SK-N-SH (cell line): ENCODE data around the gene ZFP62. TPM values are rescaled to one million over a fixed set of nuclear protein-coding genes. Genes with fewer than 3 reads are reported as not detected.

Source experiments
- CTCF ChIA-PET: fragments of 300-600, 350-600 bp; formaldehyde crosslinking; extraction: SDS; loops from one replicate; lab custom pipeline; 2021; lab: Yijun Ruan, JAX
- POLR2A ChIA-PET: fragments of 350-600 bp; sonication (Branson Sonifier 250); formaldehyde crosslinking; extraction: SDS; loops from one replicate; lab custom pipeline; 2020; ENCODE audit warnings: antibody characterized with exemption, inconsistent platforms; lab: Yijun Ruan, JAX
- DNase-seq: peaks from one replicate; pipeline ENCODE4 v3.0.0; 2012
- H2AFZ ChIP-seq: fragments of 200-600 bp; sonication (generic); 2 replicates; pipeline ENCODE4 v1.8.1; 2016; ENCODE audit warnings: antibody characterized with exemption, mild to moderate bottlenecking, low read depth
- H3F3A ChIP-seq: fragments of 200-600 bp; sonication (generic); replicated peaks from 2 replicates; pipeline ENCODE3; 2016; ENCODE audit warnings: antibody characterized with exemption, mild to moderate bottlenecking; ENCODE audit not compliant: insufficient read depth
- H3K27ac ChIP-seq, 2 experiments: fragments of 200-500 bp in 1 of 2; fragments of 200-600 bp in 1 of 2; sonication (Bioruptor generic) in 1 of 2; sonication (generic), shearing (Covaris generic) in 1 of 2; 2 replicates each; pipeline versions ENCODE4 v1.5.1 to v1.6.1; 2014 to 2016; ENCODE audit warnings: low read depth in 2 of 2, inconsistent platforms in 1 of 2, low read length in 1 of 2, mild to moderate bottlenecking in 1 of 2, mixed read lengths in 1 of 2
- H3K27me3 ChIP-seq: fragments of 200-600 bp; sonication (generic), shearing (Covaris generic); 2 replicates; pipeline ENCODE4 v1.6.1; 2016; ENCODE audit warnings: mixed run types; ENCODE audit not compliant: insufficient read depth
- H3K36me3 ChIP-seq, 2 experiments: fragments of 200-500 bp in 1 of 2; fragments of 200-600 bp in 1 of 2; sonication (Bioruptor generic) in 1 of 2; sonication (generic) in 1 of 2; replicated peaks in 1 of 2; 2 replicates each; pipeline versions ENCODE3 to v1.5.1; 2014 to 2016; ENCODE audit warnings: low read length in 1 of 2, mild to moderate bottlenecking in 1 of 2; ENCODE audit not compliant: insufficient read depth in 2 of 2, control insufficient read depth in 1 of 2
- H3K4me1 ChIP-seq, 2 experiments: fragments of 200-500 bp in 1 of 2; fragments of 200-600 bp in 1 of 2; sonication (Bioruptor generic) in 1 of 2; sonication (generic), shearing (Covaris generic) in 1 of 2; 2 replicates each; pipeline versions ENCODE4 v1.5.1 to v1.6.1; 2014 to 2016; ENCODE audit warnings: low read depth in 1 of 2, low read length in 1 of 2, mixed run types in 1 of 2; ENCODE audit not compliant: insufficient read depth in 2 of 2, control insufficient read depth in 1 of 2
- H3K4me2 ChIP-seq: fragments of 200-600 bp; sonication (generic), shearing (Covaris generic); 2 replicates; pipeline ENCODE4 v1.6.1; 2017; ENCODE audit warnings: mixed run types
- H3K4me3 ChIP-seq, 2 experiments: fragments of 200-500 bp in 1 of 2; fragments of 200-600 bp in 1 of 2; sonication (Bioruptor generic) in 1 of 2; sonication (generic), shearing (Covaris generic) in 1 of 2; 2 replicates each; pipeline versions ENCODE4 v1.5.1 to v1.8.1; 2014 to 2016; ENCODE audit warnings: low read depth in 2 of 2, inconsistent platforms in 1 of 2, low read length in 1 of 2, mild to moderate bottlenecking in 1 of 2, mixed read lengths in 1 of 2, moderate library complexity in 1 of 2
- H3K79me2 ChIP-seq: fragments of 200-600 bp; sonication (generic); 2 replicates; pipeline ENCODE4 v1.8.1; 2017; ENCODE audit warnings: mild to moderate bottlenecking; ENCODE audit not compliant: insufficient read depth
- H3K9ac ChIP-seq: fragments of 200-600 bp; sonication (generic); 2 replicates; pipeline ENCODE4 v1.6.1; 2017; ENCODE audit warnings: mixed run types
- H3K9me2 ChIP-seq: fragments of 200-600 bp; sonication (generic); 2 replicates; pipeline ENCODE4 v1.6.1; 2017; ENCODE audit warnings: mixed run types
- H3K9me3 ChIP-seq: fragments of 200-600 bp; sonication (generic); 2 replicates; pipeline ENCODE4 v1.6.1; 2017; ENCODE audit warnings: mixed run types, mild to moderate bottlenecking, moderate library complexity
- H4K20me1 ChIP-seq: fragments of 200-600 bp; sonication (generic); 2 replicates; pipeline ENCODE4 v1.6.1; 2017; ENCODE audit warnings: mild to moderate bottlenecking, mixed run types; ENCODE audit not compliant: insufficient read depth
- CTCF ChIP-seq: fragments of 200-600 bp; sonication (generic); IDR thresholded peaks from 2 replicates; pipeline ENCODE4 v1.6.1; 2017; ENCODE audit warnings: antibody characterized with exemption, mild to moderate bottlenecking, moderate library complexity
- FOXJ3 ChIP-seq: sonication (generic); formaldehyde crosslinking; IDR thresholded peaks from 2 replicates; pipeline ENCODE4 v1.5.1; 2020; ENCODE audit warnings: mild to moderate bottlenecking, missing genetic modification reagents
- GABPA ChIP-seq: IDR thresholded peaks from 2 replicates; pipeline ENCODE4 v1.4.0; 2012; ENCODE audit warnings: low read depth, mild to moderate bottlenecking
- GATA2 ChIP-seq: sonication (generic); formaldehyde crosslinking; IDR thresholded peaks from 2 replicates; pipeline ENCODE4 v1.5.0; 2020; ENCODE audit warnings: mild to moderate bottlenecking, missing genetic modification reagents
- MAX ChIP-seq: IDR thresholded peaks from 2 replicates; pipeline ENCODE4 v1.4.0; 2012; ENCODE audit warnings: low read depth
- MEF2A ChIP-seq: IDR thresholded peaks from 2 replicates; pipeline ENCODE4 v1.4.0; 2012; ENCODE audit warnings: low read depth, borderline replicate concordance
- NFIC ChIP-seq: IDR thresholded peaks from 2 replicates; pipeline ENCODE4 v1.4.0; 2012; ENCODE audit warnings: borderline replicate concordance
- NRF1 ChIP-seq: IDR thresholded peaks from 2 replicates; pipeline ENCODE4 v1.6.1; 2012; ENCODE audit warnings: low read depth, mild to moderate bottlenecking, low read length
- PBX3 ChIP-seq: IDR thresholded peaks from 2 replicates; pipeline ENCODE4; 2012
- REST ChIP-seq: IDR thresholded peaks from 2 replicates; pipeline ENCODE4 v1.6.1; 2012; ENCODE audit warnings: mild to moderate bottlenecking, low read depth, low read length, moderate library complexity
- RXRA ChIP-seq: IDR thresholded peaks from 2 replicates; pipeline ENCODE4 v1.4.0; 2012; ENCODE audit warnings: low read depth, mild to moderate bottlenecking, borderline replicate concordance
- SMC3 ChIP-seq: IDR thresholded peaks from 2 replicates; pipeline ENCODE4 v1.6.1; 2012; ENCODE audit warnings: low read depth, low read length, improper control_type of control experiment
- TCF12 ChIP-seq: IDR thresholded peaks from 2 replicates; pipeline ENCODE4 v1.4.0; 2012
- YY1 ChIP-seq: IDR thresholded peaks from 2 replicates; pipeline ENCODE4 v1.4.0; 2012; ENCODE audit warnings: low read depth, mild to moderate bottlenecking
- WGBS: methylation state at CpG from one replicate; pipeline ENCODE4 v1.1.6; 2017; ENCODE audit warnings: low lambda C conversion rate; 5-methylcytosine and 5-hydroxymethylcytosine counted together
- polyA plus RNA-seq, 3 experiments: library from polyadenylated mRNA; depleted of rRNA; stranded (reverse); fragments of >200 nt; gene quantifications; 2 replicates each; pipeline ENCODE4 v1.2.3, GENCODE V29; 2012

ZFP62 gene
- polyA plus RNA-seq, 1 of the 3 experiments (the other 2 are of a cell fraction) = 6.0 TPM

GRCh38 chr5:180801596-180802324 is 59.3 kb downstream of the ZFP62 start:
- Histone ChIP-seq H3K4me2 (peak overlapping the region; percentile 94), H3K36me3 (peaks cover 6 to 18% of the 10 kb centered on the region in 2 experiments), H4K20me1 (peaks cover 53% of the 10 kb centered on the region), H3K9ac (peak overlapping the region; percentile 93), H2AFZ (no peak overlapping the region), H3K27ac (peak overlapping the region in 1 of 2 experiments; percentile 85; a peak in 3 of 4 replicates), H3K27me3 (no peaks in the 10 kb centered on the region), H3K4me3 (peak overlapping the region; percentile 83 to 94), H3K9me2 (no peaks in the 10 kb centered on the region), H3K9me3 (no peaks in the 10 kb centered on the region), H3F3A (no peaks in the 10 kb centered on the region), H3K79me2 (peaks cover 75% of the 10 kb centered on the region), H3K4me1 (peaks cover 27 to 35% of the 10 kb centered on the region in 2 experiments; a peak in 3 of 4 replicates)
- no peak for TF ChIP-seq PBX3
- TF ChIP-seq NRF1 = no peak
- TF ChIP-seq GATA2 (CRISPR knock-in tag) = no peak
- TF ChIP-seq REST = no peak
- TF ChIP-seq RXRA = no peak
- TF ChIP-seq TCF12 = no peak
- TF ChIP-seq NFIC = no peak
- no peak for TF ChIP-seq YY1
- no peak for TF ChIP-seq SMC3
- no peak for TF ChIP-seq CTCF
- no peak for TF ChIP-seq GABPA
- TF ChIP-seq MEF2A = no peak
- TF ChIP-seq MAX = no peak
- TF ChIP-seq FOXJ3 (CRISPR knock-in tag) = no peak
- CTCF ChIA-PET = interaction anchor here (1.3 to 4.5 kb wide), 2 partner anchors 17 to 67 kb away, joined by 5 to 39 read pairs; no protein-coding TSS in a partner anchor
- 45% methylated on average over 15 of the region's 15 CpGs for WGBS
- peak; percentile 45 for DNase-seq
- POLR2A ChIA-PET = interaction anchor here (0.7 to 1.5 kb wide), 2 partner anchors 9 to 35 kb away, joined by 3 to 4 read pairs; no protein-coding TSS in a partner anchor
